HCT116 (cell line): ENCODE results near the gene CDH4. TPM values are rescaled to one million over a fixed set of nuclear protein-coding genes. Genes with fewer than 3 reads are reported as not detected.

Source experiments
- ATAC-seq: fragments of 200-7000 bp; cut with Tn5 transposase; 2 replicates; pipeline ENCODE4 v1.9.1; 2020; ENCODE audit warnings: mild to moderate bottlenecking, moderate library complexity
- BruUV-seq: library from RNA; stranded (reverse); fragments of 400-500 nt; replicated peaks from 2 replicates; lab custom pipeline; 2021; lab: Mats Ljungman, UMichigan
- CTCF ChIA-PET: fragments of 300-600 bp; sonication (Branson Sonifier 250); formaldehyde crosslinking; loops from one replicate; lab custom pipeline; 2021; ENCODE audit warnings: antibody characterized with exemption; lab: Charles Lee
- POLR2A ChIA-PET: fragments of 300-600, 350-600 bp; sonication (Branson Sonifier 250); formaldehyde crosslinking; loops from one replicate; lab custom pipeline; 2021; ENCODE audit warnings: antibody characterized with exemption; lab: Charles Lee
- RAD21 ChIA-PET, 2 experiments: fragments of 300-600 bp; sonication (Branson Sonifier 250); formaldehyde crosslinking; loops; one replicate each; lab custom pipeline; 2023; ENCODE audit warnings: low total read pairs in 2 of 2; ENCODE audit not compliant: uncharacterized antibody in 2 of 2, unreplicated experiment in 2 of 2, low non-redundant PET in 1 of 2; lab: Charles Lee
- DNase-seq: peaks from one replicate; pipeline ENCODE4 v3.0.0-alpha.2; 2010; ENCODE audit warnings: low read depth, low spot score
- H2AFZ ChIP-seq: fragments of 200-600 bp; shearing (Covaris generic), sonication (generic); 2 replicates; pipeline ENCODE4 v1.6.1; 2017; ENCODE audit warnings: low read depth, mixed run types, mixed read lengths, antibody characterized with exemption, low read length; ENCODE audit not compliant: poor library complexity, severe bottlenecking
- H3K27ac ChIP-seq: 2 replicates; pipeline ENCODE4 v1.5.1; 2012; ENCODE audit warnings: low read depth, low read length
- H3K27me3 ChIP-seq: fragments of 200-600 bp; sonication (generic); 2 replicates; pipeline ENCODE4 v1.6.1; 2016; ENCODE audit warnings: mixed run types, low read length, mixed read lengths; ENCODE audit not compliant: insufficient read depth
- H3K36me3 ChIP-seq, 2 experiments: fragments of 200-500 bp in 1 of 2; fragments of 200-600 bp in 1 of 2; sonication (Bioruptor generic) in 1 of 2; sonication (generic) in 1 of 2; 2 replicates each; pipeline versions ENCODE4 v1.5.1 to v1.6.1; 2014 to 2016; ENCODE audit warnings: low read length in 2 of 2, inconsistent platforms in 1 of 2, mixed read lengths in 1 of 2, mixed run types in 1 of 2; ENCODE audit not compliant: insufficient read depth in 2 of 2, control insufficient read depth in 1 of 2
- H3K4me1 ChIP-seq, 2 experiments: fragments of 200-600 bp in 1 of 2; sonication (generic) in 1 of 2; 2 replicates each; pipeline versions ENCODE4 v1.5.1 to v1.6.1; 2012 to 2017; ENCODE audit warnings: low read length in 2 of 2, inconsistent platforms in 1 of 2, mild to moderate bottlenecking in 1 of 2, mixed read lengths in 1 of 2, mixed run types in 1 of 2, moderate library complexity in 1 of 2; ENCODE audit not compliant: insufficient read depth in 2 of 2, control insufficient read depth in 1 of 2
- H3K4me2 ChIP-seq: fragments of 200-600 bp; sonication (generic); 2 replicates; pipeline ENCODE4 v1.6.1; 2017; ENCODE audit warnings: mixed run types, low read length, mixed read lengths
- H3K4me3 ChIP-seq, 2 experiments: fragments of 200-600 bp in 1 of 2; sonication (generic) in 1 of 2; replicated peaks in 1 of 2; 2 replicates each; pipeline ENCODE4 v1.5.1; 2011 to 2016; ENCODE audit warnings: low read length in 2 of 2, control low read depth in 1 of 2, low read depth in 1 of 2, mild to moderate bottlenecking in 1 of 2, mixed read lengths in 1 of 2, mixed run types in 1 of 2
- H3K79me2 ChIP-seq: fragments of 200-600 bp; sonication (generic); 2 replicates; pipeline ENCODE4 v1.6.1; 2017; ENCODE audit warnings: mild to moderate bottlenecking, mixed run types, low read length, moderate library complexity, mixed read lengths; ENCODE audit not compliant: insufficient read depth
- H3K9ac ChIP-seq: fragments of 200-600 bp; sonication (generic); 2 replicates; pipeline ENCODE4 v1.6.1; 2016; ENCODE audit warnings: low read length, mixed read lengths
- H3K9me2 ChIP-seq: fragments of 200-600 bp; sonication (generic), shearing (Covaris generic); 2 replicates; pipeline ENCODE4 v1.6.1; 2017; ENCODE audit warnings: mixed run types, mild to moderate bottlenecking, moderate library complexity; ENCODE audit not compliant: insufficient read depth
- H3K9me3 ChIP-seq, 2 experiments: fragments of 200-500 bp in 1 of 2; fragments of 200-600 bp in 1 of 2; sonication (Bioruptor generic) in 1 of 2; sonication (generic) in 1 of 2; 2 replicates each; pipeline ENCODE4 v1.6.1; 2014 to 2017; ENCODE audit warnings: low read length in 2 of 2, mixed read lengths in 2 of 2, inconsistent platforms in 1 of 2, low read depth in 1 of 2, mild to moderate bottlenecking in 1 of 2, mixed run types in 1 of 2, moderate library complexity in 1 of 2; ENCODE audit not compliant: control insufficient read depth in 1 of 2, insufficient read depth in 1 of 2
- H4K20me1 ChIP-seq: fragments of 200-600 bp; sonication (generic), shearing (Covaris generic); 2 replicates; pipeline ENCODE4 v1.6.1; 2017; ENCODE audit warnings: mixed run types, mild to moderate bottlenecking, moderate library complexity; ENCODE audit not compliant: insufficient read depth
- ATF3 ChIP-seq: IDR thresholded peaks from 2 replicates; pipeline ENCODE4 v1.6.1; 2012
- EGR1 ChIP-seq: IDR thresholded peaks from 2 replicates; pipeline ENCODE4 v1.6.1; 2012; ENCODE audit warnings: low read depth
- EZH2phosphoT487 ChIP-seq: fragments of 200-600 bp; IDR thresholded peaks from 2 replicates; pipeline ENCODE4 v1.6.1; 2018; ENCODE audit warnings: antibody characterized with exemption, borderline replicate concordance
- FOSL1 ChIP-seq: IDR thresholded peaks from 2 replicates; pipeline ENCODE4 v1.6.1; 2012; ENCODE audit warnings: low read depth
- JUND ChIP-seq: IDR thresholded peaks from 2 replicates; pipeline ENCODE4 v1.6.1; 2012
- MAX ChIP-seq: IDR thresholded peaks from 2 replicates; pipeline ENCODE4 v1.6.1; 2012
- POLR2A ChIP-seq: IDR thresholded peaks from 2 replicates; pipeline ENCODE4 v1.7.0; 2011; ENCODE audit warnings: borderline replicate concordance; ENCODE audit not compliant: insufficient read depth, insufficient read length; ENCODE audit errors: extremely low read depth
- REST ChIP-seq: IDR thresholded peaks from 2 replicates; pipeline ENCODE4 v1.6.1; 2012; ENCODE audit warnings: low read depth
- YY1 ChIP-seq: IDR thresholded peaks from 2 replicates; pipeline ENCODE4 v1.6.1; 2011; ENCODE audit warnings: low read length, low read depth, moderate library complexity, mild to moderate bottlenecking; ENCODE audit not compliant: insufficient replicate concordance; ENCODE audit errors: extremely low read depth
- ZBTB33 ChIP-seq: IDR thresholded peaks from 2 replicates; pipeline ENCODE4 v1.6.1; 2011; ENCODE audit warnings: mild to moderate bottlenecking, low read length, moderate library complexity; ENCODE audit not compliant: insufficient replicate concordance; ENCODE audit errors: extremely low read depth
- ZFX ChIP-seq: fragments of 450-650 bp; IDR thresholded peaks from 2 replicates; pipeline ENCODE4 v1.6.1; 2017
- ZNF274 ChIP-seq: fragments of 200-500 bp; sonication (Bioruptor generic); IDR thresholded peaks from 2 replicates; pipeline ENCODE4 v1.6.1; 2014; ENCODE audit warnings: mild to moderate bottlenecking, low read depth, low read length, inconsistent platforms
- intact Hi-C: fragments of 100-400 bp; cut with micrococcal nuclease; formaldehyde crosslinking; loops from 2 replicates; pipeline ENCODE4 v1.10.0; 2022
- total RNA-seq: library from RNA; stranded (reverse); gene quantifications from one replicate; pipeline ENCODE4 v1.2.1, GENCODE V29; 2021; ENCODE audit not compliant: unreplicated experiment

The CDH4 gene
- total RNA-seq, 1 experiment from 2014 or later = not detected

DNA sequence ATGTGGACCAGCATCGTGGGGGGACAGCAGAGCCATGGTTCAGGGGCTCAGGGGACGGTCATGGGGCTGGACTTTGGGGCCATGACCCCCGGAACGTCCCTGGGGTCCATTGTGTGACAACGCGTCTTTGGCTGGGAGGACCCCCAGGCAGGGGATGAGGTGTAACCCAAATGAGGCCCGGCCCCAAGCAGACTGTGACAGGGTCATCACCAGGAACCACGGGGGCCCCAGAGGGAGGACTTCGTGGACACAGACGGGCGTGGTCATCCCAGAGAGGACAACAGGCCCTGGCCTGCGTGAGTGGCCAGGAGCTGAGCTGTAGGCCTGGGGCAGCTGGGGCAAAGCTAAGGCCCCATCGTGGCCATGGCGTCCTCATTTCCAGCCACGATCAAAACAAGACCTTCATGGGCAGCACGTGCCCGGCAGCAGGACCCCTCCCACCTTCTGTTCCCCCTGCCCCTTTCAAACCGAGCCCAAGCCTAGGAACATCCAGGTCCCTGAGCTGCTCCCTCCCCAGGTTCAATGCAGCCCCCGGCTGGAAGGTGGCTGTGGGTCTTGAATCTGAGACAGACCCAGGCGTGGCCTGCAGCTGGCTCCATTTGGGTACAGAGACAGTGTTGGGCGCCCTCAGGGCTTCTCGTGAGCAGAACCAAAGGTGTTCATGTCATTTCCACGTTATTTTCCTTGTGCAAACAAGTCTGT, 625.9 kb downstream of the CDH4 start:
- TF ChIP-seq ZNF274 = no peak
- TF ChIP-seq EGR1 = no peak
- TF ChIP-seq YY1 = no peak
- TF ChIP-seq REST = no peak
- no peak for TF ChIP-seq EZH2phosphoT487
- TF ChIP-seq MAX = no peak
- no peak for TF ChIP-seq ATF3
- no peak for TF ChIP-seq ZFX
- no peak for TF ChIP-seq FOSL1
- no peak for TF ChIP-seq JUND
- TF ChIP-seq ZBTB33 = no peak
- TF ChIP-seq POLR2A = no peak
- DNase-seq = no peak
- no TSS peak for BruUV-seq
- H3K27ac ChIP-seq = no peak overlapping the region
- H3K9ac ChIP-seq = no peak overlapping the region
- intact Hi-C loops = no loop called here
- no peaks in the 10 kb centered on the region for H3K36me3 ChIP-seq
- no peak overlapping the region for H3K4me3 ChIP-seq
- no peaks in the 10 kb centered on the region for H3K9me3 ChIP-seq
- no peaks in the 10 kb centered on the region; the same call in 1 of the 2 replicates for H3K27me3 ChIP-seq
- no peak for ATAC-seq
- ChIA-PET CTCF (interaction anchor here (1.0 kb wide), 1 partner anchor 11 kb away, joined by 3 read pairs; no protein-coding TSS in a partner anchor), POLR2A (no interaction called here), RAD21 (no interaction called here)
- no peaks in the 10 kb centered on the region for H3K9me2 ChIP-seq
- H3K4me1 ChIP-seq = no peaks in the 10 kb centered on the region
- no peak overlapping the region for H3K4me2 ChIP-seq
- no peak overlapping the region for H2AFZ ChIP-seq
- no peaks in the 10 kb centered on the region for H4K20me1 ChIP-seq
- no peaks in the 10 kb centered on the region for H3K79me2 ChIP-seq
